HG02938 (cell line): ENCODE data around the gene SRMS.

Source experiments
- ATAC-seq: cut with Tn5 transposase; IDR thresholded peaks from one replicate; pipeline ENCODE4 v1.9.1; 2021; ENCODE audit warnings: mild to moderate bottlenecking, moderate library complexity; ENCODE audit not compliant: unreplicated experiment

SRMS gene

GRCh38 chr20:63492982-63493381 is 54.6 kb downstream of the SRMS start:
- ATAC-seq: no peak

DNA sequence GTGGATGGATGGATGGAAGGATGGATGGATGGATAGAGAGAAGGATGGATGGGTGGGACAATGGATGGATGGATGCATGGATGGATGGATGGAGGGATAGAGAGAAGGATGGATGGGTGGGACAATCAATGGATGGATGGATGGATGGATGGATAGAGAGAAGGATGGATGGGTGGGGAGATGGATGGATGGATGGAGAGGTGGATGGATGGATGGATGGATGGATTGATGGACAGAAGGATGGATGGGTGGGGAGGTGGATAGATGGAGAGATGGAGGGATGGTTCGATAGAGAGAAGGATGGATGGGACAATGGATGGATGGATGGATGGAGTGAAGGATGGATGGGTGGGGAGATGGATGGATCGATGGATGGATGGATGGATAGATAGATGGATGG is 55.0 kb downstream of the SRMS start:
- no peak for ATAC-seq

DNA sequence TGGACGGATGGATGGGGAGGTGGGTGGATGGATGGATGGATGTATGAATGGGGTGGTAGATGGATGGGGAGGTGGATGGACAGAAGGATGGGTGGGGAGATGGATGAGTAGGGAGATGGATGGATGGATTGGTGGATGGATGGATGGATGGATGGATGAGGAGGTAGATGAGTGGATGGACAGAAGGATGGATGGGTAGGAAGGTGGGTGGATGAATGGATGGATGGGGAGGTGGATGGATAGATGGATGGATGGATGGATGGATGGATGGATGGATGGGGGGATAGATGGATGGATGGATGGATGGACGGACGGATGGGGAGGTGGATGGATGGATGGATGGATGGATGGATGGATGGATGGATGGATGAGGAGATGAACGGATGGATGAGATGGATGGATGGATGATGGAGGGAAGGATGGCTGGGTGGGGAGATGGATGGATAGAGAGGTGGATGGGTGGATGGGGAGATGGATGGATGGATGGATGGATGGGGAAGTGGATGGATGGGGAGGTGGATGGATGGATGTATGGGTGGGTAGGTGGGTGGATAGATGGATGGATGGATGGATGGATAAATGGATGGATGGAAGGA is 55.8 kb downstream of the SRMS start:
- no peak for ATAC-seq

DNA sequence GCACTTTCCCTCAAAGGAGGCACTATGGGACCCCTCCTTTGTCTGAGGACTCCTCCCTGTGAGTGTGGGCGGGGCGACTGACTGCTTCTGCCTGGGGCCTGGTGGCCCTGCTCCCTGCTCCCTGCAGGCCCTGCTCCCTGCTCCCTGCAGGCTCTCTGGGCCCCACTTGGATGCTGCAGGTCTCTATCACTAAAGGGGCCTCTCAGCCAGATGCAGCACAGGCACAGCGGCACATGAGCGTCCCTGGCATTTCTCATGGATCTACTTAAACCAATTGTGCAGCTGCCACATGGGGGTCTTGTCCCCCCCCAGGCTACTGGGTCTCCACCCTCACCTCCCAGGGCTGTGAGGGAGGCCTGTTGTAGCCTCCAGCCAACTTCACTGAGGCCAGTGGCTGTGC is 56.5 kb downstream of the SRMS start:
- ATAC-seq: no peak
